ENCODE measurements around the gene MBLAC1.

DNA sequence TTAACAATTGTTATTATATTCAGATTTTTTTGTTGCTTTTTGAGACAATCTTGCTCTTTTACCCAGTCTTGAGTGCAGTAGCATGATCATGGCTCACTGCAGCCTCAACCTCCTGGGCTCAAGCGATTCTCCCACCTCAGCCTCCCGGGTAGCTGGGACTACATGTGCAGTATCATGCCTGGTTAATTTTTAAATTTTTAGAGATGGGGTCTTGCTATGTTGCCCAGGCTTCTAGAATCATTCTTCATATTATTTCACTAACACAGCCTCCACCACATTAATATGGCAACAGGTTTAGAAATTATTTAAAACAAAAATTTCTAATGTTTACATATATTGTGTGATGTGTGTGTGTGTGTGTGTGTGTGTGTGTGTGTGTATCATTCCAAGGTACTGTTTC, 20.5 kb downstream of the MBLAC1 start:
- TF ChIP-seq, protein P1, sequence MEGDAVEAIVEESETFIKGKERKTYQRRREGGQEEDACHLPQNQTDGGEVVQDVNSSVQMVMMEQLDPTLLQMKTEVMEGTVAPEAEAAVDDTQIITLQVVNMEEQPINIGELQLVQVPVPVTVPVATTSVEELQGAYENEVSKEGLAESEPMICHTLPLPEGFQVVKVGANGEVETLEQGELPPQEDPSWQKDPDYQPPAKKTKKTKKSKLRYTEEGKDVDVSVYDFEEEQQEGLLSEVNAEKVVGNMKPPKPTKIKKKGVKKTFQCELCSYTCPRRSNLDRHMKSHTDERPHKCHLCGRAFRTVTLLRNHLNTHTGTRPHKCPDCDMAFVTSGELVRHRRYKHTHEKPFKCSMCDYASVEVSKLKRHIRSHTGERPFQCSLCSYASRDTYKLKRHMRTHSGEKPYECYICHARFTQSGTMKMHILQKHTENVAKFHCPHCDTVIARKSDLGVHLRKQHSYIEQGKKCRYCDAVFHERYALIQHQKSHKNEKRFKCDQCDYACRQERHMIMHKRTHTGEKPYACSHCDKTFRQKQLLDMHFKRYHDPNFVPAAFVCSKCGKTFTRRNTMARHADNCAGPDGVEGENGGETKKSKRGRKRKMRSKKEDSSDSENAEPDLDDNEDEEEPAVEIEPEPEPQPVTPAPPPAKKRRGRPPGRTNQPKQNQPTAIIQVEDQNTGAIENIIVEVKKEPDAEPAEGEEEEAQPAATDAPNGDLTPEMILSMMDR (IDR thresholded peaks at IDR 0.05) = no peak
- TF ChIP-seq POLR2A (IDR thresholded peaks at IDR 0.05) (no peak), EP300 (IDR thresholded peaks at IDR 0.05) (no peak)
